RWPE2 (cell line): ENCODE measurements around the gene CNOT1.

Experiments
- ATAC-seq: fragments of 200-7000 bp; cut with Tn5 transposase; 3 replicates; pipeline ENCODE4 v1.9.1; 2021; ENCODE audit warnings: low read depth
- DNase-seq: peaks from one replicate; pipeline ENCODE4 v3.0.0-alpha.2; 2020; ENCODE audit warnings: low spot score
- H3K27ac ChIP-seq: fragments of 450-650 bp; 2 replicates; pipeline ENCODE4 v1.5.1; 2017; ENCODE audit warnings: mild to moderate bottlenecking; ENCODE audit not compliant: poor library complexity, severe bottlenecking
- H3K27me3 ChIP-seq: fragments of 250-450 bp; sonication (Bioruptor Pico); 2 replicates; pipeline ENCODE4 v1.5.1; 2021; ENCODE audit warnings: mild to moderate bottlenecking, moderate library complexity; ENCODE audit not compliant: insufficient read depth, poor library complexity, severe bottlenecking
- H3K36me3 ChIP-seq: fragments of 250-450 bp; sonication (Bioruptor Pico); 2 replicates; pipeline ENCODE4 v1.5.1; 2020; ENCODE audit warnings: low read depth, mild to moderate bottlenecking, moderate library complexity
- H3K4me1 ChIP-seq: fragments of 250-450 bp; sonication (Bioruptor Pico); 2 replicates; pipeline ENCODE4 v1.5.1; 2021; ENCODE audit warnings: mild to moderate bottlenecking, moderate library complexity; ENCODE audit not compliant: insufficient read depth, poor library complexity, severe bottlenecking
- H3K4me3 ChIP-seq: fragments of 250-450 bp; sonication (Bioruptor Pico); 2 replicates; pipeline ENCODE4 v1.5.1; 2021; ENCODE audit warnings: mild to moderate bottlenecking, moderate library complexity; ENCODE audit not compliant: severe bottlenecking
- H3K9me3 ChIP-seq: fragments of 250-450 bp; sonication (Bioruptor Pico); 2 replicates; pipeline ENCODE4 v1.5.1; 2021; ENCODE audit warnings: mild to moderate bottlenecking, moderate library complexity; ENCODE audit not compliant: severe bottlenecking
- TF ChIP-seq, protein P1 (sequence below): fragments of 450-650 bp; IDR thresholded peaks from one replicate; pipeline ENCODE4 v1.5.1; 2017; ENCODE audit warnings: mild to moderate bottlenecking, moderate library complexity; ENCODE audit not compliant: poor library complexity, severe bottlenecking

The CNOT1 gene

DNA sequence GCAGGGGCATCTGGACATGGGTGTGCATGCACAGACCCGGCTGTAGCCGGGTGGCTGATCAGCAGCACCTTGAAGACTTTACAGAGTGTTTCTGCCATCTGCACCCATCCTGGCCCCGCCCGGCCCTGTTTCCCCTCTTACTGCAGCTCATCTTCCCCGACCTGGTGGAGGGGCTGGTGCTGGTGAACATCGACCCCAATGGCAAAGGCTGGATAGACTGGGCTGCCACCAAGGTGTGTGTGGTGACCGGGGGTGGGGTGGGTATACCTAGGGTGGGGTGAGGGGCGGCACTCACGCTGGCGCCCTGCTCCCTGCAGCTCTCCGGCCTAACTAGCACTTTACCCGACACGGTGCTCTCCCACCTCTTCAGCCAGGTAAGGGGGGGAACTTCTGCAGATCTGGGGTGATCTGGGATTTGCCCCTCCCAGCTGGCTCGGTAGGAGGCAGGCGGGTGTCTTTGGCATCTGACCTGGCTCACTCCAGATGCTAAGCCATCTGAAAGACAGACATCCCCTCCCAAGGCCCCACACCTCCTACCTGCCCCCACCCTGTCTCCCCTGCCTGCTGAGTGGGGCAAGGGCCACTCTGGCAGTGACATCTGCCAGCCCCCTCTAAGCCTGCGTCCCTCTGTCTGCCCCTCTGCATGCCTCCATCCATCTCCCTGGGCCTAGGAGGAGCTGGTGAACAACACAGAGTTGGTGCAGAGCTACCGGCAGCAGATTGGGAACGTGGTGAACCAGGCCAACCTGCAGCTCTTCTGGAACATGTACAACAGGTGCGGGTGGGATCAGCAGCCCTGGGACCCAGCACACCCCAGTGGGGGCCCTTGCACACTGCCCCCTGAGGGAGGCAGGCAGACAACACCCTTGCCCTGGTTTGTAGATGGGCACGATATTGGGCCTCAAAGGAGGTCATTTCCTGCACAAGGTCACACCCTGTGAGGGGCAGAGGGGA, 123.1 kb downstream of the CNOT1 start:
- no peak for DNase-seq
- Histone ChIP-seq H3K36me3 (no peaks in the 10 kb centered on the region), H3K4me3 (no peak overlapping the region), H3K9me3 (no peaks in the 10 kb centered on the region), H3K27ac (no peak overlapping the region), H3K4me1 (no peaks in the 10 kb centered on the region), H3K27me3 (no peaks in the 10 kb centered on the region)
- no peak for ATAC-seq
- TF ChIP-seq, protein P1, sequence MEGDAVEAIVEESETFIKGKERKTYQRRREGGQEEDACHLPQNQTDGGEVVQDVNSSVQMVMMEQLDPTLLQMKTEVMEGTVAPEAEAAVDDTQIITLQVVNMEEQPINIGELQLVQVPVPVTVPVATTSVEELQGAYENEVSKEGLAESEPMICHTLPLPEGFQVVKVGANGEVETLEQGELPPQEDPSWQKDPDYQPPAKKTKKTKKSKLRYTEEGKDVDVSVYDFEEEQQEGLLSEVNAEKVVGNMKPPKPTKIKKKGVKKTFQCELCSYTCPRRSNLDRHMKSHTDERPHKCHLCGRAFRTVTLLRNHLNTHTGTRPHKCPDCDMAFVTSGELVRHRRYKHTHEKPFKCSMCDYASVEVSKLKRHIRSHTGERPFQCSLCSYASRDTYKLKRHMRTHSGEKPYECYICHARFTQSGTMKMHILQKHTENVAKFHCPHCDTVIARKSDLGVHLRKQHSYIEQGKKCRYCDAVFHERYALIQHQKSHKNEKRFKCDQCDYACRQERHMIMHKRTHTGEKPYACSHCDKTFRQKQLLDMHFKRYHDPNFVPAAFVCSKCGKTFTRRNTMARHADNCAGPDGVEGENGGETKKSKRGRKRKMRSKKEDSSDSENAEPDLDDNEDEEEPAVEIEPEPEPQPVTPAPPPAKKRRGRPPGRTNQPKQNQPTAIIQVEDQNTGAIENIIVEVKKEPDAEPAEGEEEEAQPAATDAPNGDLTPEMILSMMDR: no peak

DNA sequence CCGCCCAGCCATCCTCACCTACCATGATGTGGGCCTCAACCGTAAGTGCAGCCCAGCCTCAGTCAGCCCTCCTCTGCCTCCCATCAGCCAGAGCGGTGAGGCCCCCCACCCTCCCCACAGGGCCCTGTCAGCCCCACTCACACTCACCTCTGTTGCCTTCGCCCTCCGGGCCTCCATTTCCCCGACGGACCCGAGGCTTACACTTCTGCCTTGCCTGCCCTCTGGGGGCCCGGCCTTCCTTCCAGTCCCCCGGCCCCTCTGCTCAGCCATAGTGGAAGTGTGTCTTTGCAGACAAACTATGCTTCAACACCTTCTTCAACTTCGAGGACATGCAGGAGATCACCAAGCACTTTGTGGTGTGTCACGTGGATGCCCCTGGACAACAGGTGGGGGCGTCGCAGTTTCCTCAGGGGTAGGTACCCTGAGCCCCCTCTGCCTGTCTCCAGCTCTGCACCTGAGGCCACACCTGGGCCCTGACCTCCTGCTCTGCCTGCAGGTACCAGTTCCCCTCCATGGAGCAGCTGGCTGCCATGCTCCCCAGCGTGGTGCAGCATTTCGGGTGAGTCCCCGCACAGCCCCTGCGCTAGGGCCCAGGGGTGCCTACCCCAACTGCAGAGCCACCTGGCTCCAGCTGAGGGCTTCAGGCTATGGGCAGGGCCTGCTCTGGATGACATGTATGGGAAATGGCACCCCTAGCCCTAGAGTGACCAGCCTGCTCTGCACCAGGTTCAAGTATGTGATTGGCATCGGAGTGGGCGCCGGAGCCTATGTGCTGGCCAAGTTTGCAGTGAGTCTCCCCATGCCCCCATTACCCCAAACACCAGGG, 125.5 kb downstream of the CNOT1 start:
- Histone ChIP-seq H3K4me1 (no peaks in the 10 kb centered on the region), H3K27ac (no peak overlapping the region), H3K27me3 (no peaks in the 10 kb centered on the region), H3K9me3 (no peaks in the 10 kb centered on the region), H3K4me3 (no peak overlapping the region), H3K36me3 (no peaks in the 10 kb centered on the region)
- DNase-seq (peak; percentile 52), ATAC-seq (no peak)
- TF ChIP-seq, protein P1: no peak

DNA sequence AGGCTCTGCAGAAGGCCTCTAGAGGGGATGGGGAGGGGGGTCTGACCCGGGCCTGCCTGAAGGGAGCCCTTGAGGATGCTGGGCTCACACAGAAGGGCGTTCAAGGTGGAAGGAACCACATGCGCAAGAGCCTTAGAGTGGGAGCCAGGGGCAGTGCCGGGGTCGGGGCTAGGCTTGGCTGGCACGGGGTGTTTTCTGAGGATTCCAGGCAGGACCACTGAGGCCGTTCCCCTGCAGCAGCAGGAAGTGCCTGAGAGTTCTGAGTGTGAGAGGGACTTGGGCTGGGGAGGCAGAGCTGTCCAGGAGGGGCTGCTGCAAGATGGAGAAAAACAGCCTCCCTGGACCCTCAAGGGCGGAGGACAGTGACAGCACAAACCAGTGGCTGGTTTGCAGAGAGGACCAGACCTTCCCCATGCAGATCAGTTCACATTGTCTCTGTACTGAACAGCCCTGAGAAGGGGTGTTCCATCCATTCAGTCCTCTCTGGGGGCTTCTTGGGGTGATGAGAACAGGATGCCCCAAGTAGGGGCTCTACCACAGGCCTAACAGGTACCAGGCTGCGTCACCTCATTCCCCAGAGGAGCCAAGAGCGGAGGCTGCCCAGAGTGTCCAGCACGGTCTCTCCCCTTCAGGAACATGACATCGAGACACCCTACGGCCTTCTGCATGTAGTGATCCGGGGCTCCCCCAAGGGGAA, 126.3 kb downstream of the CNOT1 start:
- Histone ChIP-seq H3K36me3 (no peaks in the 10 kb centered on the region), H3K27ac (no peak overlapping the region), H3K4me3 (no peak overlapping the region), H3K27me3 (no peaks in the 10 kb centered on the region), H3K4me1 (no peaks in the 10 kb centered on the region), H3K9me3 (no peaks in the 10 kb centered on the region)
- TF ChIP-seq, protein P1: no peak
- ATAC-seq (no peak), DNase-seq (peak; percentile 37)

DNA sequence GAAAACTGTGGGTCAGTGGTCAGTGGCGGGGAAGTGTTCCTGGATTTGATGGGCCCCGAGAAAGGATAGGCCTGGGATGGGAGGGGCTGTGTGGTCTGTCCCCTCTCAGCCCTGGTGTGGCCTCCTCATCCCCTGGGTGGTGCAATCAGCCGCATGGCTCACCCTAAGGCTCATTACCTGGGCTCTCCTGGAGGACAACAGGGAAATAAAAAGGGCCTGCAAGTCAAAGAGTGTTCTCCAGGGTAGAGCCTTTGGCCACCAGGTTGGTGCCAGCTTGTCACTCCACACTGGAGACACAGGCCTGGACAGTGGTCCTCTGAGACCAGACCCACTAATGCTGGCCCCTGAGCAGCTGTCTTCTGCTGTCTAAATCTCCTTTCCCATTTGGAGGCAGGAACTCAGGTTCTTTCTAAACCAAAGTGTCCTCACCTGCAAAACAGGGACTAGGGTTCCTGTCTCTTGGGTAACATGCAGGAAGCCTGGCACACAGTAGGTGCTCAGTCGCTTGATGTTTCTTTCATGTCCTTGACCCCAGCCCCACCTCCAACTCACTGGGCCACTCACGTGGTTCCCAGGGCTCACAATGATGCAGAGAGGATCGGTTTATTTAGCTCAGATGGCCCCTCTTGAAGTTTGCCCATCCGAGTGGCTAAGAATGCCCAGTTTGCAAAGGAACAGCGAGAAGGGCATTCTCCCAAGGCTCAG, 127.3 kb downstream of the CNOT1 start:
- TF ChIP-seq, protein P1: no peak
- Histone ChIP-seq H3K27ac (no peak overlapping the region), H3K27me3 (no peaks in the 10 kb centered on the region), H3K4me1 (no peaks in the 10 kb centered on the region), H3K4me3 (no peak overlapping the region), H3K9me3 (no peaks in the 10 kb centered on the region), H3K36me3 (no peaks in the 10 kb centered on the region)
- peak; percentile 28 for DNase-seq
- no peak for ATAC-seq
